Measurements from ENCODE around the gene SH3TC1.

Gene SH3TC1

DNA sequence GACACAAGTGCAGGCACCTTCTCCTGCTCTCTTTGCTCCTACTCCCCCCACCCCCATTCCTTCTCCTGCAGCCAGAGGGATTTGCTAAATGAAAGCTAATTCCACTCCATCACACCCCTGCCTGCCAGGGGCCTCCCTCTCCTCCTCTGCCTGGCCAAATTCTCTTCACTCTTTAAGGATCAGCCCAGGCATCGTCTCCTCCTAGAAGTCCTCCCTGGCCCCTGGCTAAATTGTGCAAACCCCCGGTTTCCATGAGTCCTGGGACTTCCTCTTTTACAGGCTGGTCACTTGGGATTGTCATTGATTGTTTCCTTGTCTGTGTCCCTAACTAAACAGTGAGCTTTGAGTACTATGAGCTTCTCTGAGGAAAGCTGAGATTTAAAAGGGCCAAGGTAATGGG, 31.8 kb upstream of the SH3TC1 start:
- H3K36me3 ChIP-seq (ENCODE audit: control insufficient read depth, insufficient read depth, low read length): no peaks in the 10 kb centered on the region
- no peaks in the 10 kb centered on the region for H3K4me1 ChIP-seq (ENCODE audit: control insufficient read depth, insufficient read depth, low read length)
- H3K9ac ChIP-seq (ENCODE audit: low read depth, low read length): no peak overlapping the region
- H3K27me3 ChIP-seq (ENCODE audit: control insufficient read depth, insufficient read depth, low read length): no peaks in the 10 kb centered on the region
- H3K4me3 ChIP-seq (ENCODE audit: low read depth, low read length): no peak overlapping the region
- peaks cover 8% of the 10 kb centered on the region for H3K9me3 ChIP-seq (ENCODE audit: control insufficient read depth, insufficient read depth, low read length)

DNA sequence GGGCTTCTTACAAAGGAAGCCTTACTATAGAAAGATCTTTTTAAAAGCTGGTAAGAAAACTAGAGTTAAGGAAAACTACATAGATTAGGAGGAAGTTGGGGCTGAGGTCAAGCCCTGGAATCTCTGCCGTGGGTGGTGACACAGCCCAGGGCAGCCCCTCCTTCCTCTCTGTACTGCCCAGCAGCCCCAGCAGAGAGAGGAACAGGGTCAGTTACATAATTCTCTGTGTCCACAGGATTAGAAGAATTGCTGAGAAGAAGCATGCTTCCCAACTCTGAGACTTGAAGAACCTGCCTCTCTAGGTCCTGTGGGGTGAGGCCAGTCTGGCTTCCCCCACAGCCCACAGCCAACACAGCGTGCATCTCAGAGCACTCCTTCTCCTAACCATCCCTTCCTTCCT, 31.3 kb upstream of the SH3TC1 start:
- Histone ChIP-seq H3K36me3 (ENCODE audit: control insufficient read depth, insufficient read depth, low read length) (no peaks in the 10 kb centered on the region), H3K9ac (ENCODE audit: low read depth, low read length) (no peak overlapping the region), H3K4me3 (ENCODE audit: low read depth, low read length) (no peak overlapping the region)

DNA sequence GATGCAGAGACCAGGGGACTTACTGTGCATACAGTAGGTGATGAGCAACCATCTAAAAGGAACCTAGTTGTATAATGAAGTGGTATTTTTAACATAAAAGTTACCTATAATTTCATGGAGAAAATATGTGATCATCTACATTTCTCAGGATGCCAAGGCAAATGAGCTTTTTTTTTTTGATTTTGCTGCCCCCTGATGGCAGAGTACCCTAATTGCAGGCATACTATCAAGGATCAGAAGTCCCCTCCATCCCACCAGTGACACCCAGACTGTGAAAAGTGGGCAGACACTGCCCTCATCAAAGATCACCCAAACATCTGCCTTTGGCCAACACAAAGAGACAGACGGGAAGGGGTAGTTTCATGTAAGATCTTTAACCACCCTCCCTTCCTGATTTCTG, 30.9 kb upstream of the SH3TC1 start:
- no peak overlapping the region for H3K9ac ChIP-seq (ENCODE audit: low read depth, low read length)
- H3K9me3 ChIP-seq (ENCODE audit: control insufficient read depth, insufficient read depth, low read length): peaks cover 8% of the 10 kb centered on the region
- no peaks in the 10 kb centered on the region for H3K27me3 ChIP-seq (ENCODE audit: control insufficient read depth, insufficient read depth, low read length)
- H3K36me3 ChIP-seq (ENCODE audit: control insufficient read depth, insufficient read depth, low read length): no peaks in the 10 kb centered on the region
- H3K4me3 ChIP-seq (ENCODE audit: low read depth, low read length): no peak overlapping the region
- H3K4me1 ChIP-seq (ENCODE audit: control insufficient read depth, insufficient read depth, low read length): no peaks in the 10 kb centered on the region

More for the DNA sequence above, 31.3 kb upstream of the SH3TC1 start:
- peaks cover 8% of the 10 kb centered on the region for H3K9me3 ChIP-seq (ENCODE audit: control insufficient read depth, insufficient read depth, low read length)
- H3K27me3 ChIP-seq (ENCODE audit: control insufficient read depth, insufficient read depth, low read length): no peaks in the 10 kb centered on the region
- H3K4me1 ChIP-seq (ENCODE audit: control insufficient read depth, insufficient read depth, low read length): no peaks in the 10 kb centered on the region

DNA sequence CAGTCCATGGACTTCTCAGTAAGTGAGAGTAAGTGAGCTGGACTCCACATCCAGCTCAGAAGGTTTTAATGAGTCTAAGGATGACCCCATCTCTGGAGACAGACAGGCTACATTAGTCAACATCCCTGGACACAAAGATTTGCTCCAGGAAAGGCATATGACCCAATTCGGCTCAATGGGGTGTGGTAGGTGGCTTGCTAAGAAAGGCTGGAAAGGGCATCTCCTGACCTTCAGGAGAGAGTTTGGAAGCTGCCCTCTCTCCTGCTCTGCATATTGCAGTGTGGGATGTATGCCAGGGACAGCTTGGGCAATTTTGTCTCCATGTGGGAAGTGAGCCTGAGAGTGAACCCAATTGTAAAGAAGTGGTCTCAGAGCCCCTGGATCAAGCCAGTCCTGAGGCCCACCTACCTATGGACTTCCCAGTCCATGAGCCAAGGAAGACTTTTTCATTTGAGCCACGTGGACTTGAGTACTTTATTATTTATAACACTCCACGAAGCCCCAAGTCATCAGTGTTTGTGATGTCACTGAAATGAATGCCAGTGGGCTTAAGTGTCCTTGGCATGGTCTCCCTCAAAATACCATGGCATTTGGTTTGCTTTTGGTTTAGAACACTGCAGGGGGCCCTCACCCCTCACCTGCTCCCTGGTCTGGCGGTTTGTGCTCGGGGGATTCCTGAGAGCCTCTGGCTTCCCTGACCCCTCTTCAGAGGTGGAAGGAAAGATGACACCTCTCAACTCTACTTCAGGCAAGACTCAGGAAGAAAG, 30.1 kb upstream of the SH3TC1 start:
- Histone ChIP-seq H3K4me1 (ENCODE audit: control insufficient read depth, insufficient read depth, low read length) (no peaks in the 10 kb centered on the region), H3K4me3 (ENCODE audit: low read depth, low read length) (no peak overlapping the region), H3K9ac (ENCODE audit: low read depth, low read length) (no peak overlapping the region), H3K27me3 (ENCODE audit: control insufficient read depth, insufficient read depth, low read length) (no peaks in the 10 kb centered on the region), H3K9me3 (ENCODE audit: control insufficient read depth, insufficient read depth, low read length) (peaks cover 8% of the 10 kb centered on the region), H3K36me3 (ENCODE audit: control insufficient read depth, insufficient read depth, low read length) (no peaks in the 10 kb centered on the region)

DNA sequence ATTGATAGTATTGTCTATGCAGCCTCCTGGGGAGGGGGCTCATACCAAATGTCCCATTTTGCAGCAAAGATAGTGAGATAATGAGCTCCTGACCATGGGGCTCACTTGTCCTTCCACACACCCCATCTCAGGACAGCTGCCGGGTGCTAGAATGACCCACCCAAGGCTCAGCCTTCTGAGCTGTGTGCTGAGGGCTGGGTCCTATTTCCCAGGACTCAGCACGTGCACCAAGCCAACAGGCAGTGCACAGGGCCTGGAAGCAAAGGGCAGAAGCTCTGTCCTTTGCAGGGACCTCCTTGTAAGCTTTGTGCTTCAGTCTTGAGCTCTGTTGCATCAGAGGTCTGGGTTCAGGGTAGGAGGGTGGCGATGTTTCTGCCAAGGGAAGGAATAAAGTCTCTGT, 29.3 kb upstream of the SH3TC1 start:
- no peaks in the 10 kb centered on the region for H3K4me1 ChIP-seq (ENCODE audit: control insufficient read depth, insufficient read depth, low read length)
- no peaks in the 10 kb centered on the region for H3K27me3 ChIP-seq (ENCODE audit: control insufficient read depth, insufficient read depth, low read length)
- H3K9ac ChIP-seq (ENCODE audit: low read depth, low read length): no peak overlapping the region
- H3K36me3 ChIP-seq (ENCODE audit: control insufficient read depth, insufficient read depth, low read length): no peaks in the 10 kb centered on the region
- peaks cover 8% of the 10 kb centered on the region for H3K9me3 ChIP-seq (ENCODE audit: control insufficient read depth, insufficient read depth, low read length)
- H3K4me3 ChIP-seq (ENCODE audit: low read depth, low read length): no peak overlapping the region

DNA sequence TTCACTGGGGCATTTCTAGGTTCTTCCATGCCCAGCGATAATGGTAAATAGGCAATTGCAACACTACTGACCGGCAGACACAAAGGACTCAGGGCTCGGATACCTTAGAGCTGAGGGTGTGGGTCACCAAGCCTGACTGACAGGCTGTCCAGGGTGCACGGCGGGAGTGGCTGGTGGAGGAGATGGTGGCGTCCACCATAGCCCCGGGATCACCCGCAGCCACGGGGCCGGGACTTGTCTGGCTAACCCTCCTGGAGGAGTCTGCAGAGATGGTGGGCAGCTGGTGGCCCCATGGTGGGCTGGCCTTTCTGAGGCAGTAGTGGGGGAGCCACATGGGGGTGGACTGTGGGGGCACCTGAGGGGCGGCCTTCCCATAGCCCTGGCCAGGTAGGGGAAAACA, 28.7 kb upstream of the SH3TC1 start:
- H3K27me3 ChIP-seq (ENCODE audit: control insufficient read depth, insufficient read depth, low read length): no peaks in the 10 kb centered on the region
- H3K9ac ChIP-seq (ENCODE audit: low read depth, low read length): no peak overlapping the region
- H3K4me1 ChIP-seq (ENCODE audit: control insufficient read depth, insufficient read depth, low read length): no peaks in the 10 kb centered on the region
- no peak overlapping the region for H3K4me3 ChIP-seq (ENCODE audit: low read depth, low read length)
- peaks cover 8% of the 10 kb centered on the region for H3K9me3 ChIP-seq (ENCODE audit: control insufficient read depth, insufficient read depth, low read length)
- H3K36me3 ChIP-seq (ENCODE audit: control insufficient read depth, insufficient read depth, low read length): no peaks in the 10 kb centered on the region

DNA sequence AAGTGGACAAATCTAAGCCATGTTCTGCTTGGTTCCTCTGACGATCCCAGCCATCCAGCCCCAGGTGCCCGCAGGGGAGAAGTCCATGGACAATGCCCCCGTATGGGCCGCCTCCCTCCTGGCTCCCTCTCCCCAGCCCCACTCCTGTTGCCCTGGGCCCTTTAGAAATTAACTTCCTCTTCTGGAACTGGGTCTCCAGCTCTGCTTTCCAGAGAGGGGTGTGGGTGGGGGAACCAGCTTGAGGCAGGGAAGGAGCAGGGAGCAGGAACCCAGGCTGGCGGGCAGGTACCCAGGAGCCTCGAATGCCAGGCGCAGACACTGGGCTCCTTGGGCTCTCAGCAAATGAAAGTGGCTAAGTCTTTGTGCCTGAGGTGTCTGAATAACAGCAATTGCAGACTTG, 27.8 kb upstream of the SH3TC1 start:
- H3K27me3 ChIP-seq (ENCODE audit: control insufficient read depth, insufficient read depth, low read length): no peaks in the 10 kb centered on the region
- no peaks in the 10 kb centered on the region for H3K36me3 ChIP-seq (ENCODE audit: control insufficient read depth, insufficient read depth, low read length)
- no peaks in the 10 kb centered on the region for H3K4me1 ChIP-seq (ENCODE audit: control insufficient read depth, insufficient read depth, low read length)
- H3K9ac ChIP-seq (ENCODE audit: low read depth, low read length): no peak overlapping the region
- H3K4me3 ChIP-seq (ENCODE audit: low read depth, low read length): no peak overlapping the region
- peaks cover 8% of the 10 kb centered on the region for H3K9me3 ChIP-seq (ENCODE audit: control insufficient read depth, insufficient read depth, low read length)

DNA sequence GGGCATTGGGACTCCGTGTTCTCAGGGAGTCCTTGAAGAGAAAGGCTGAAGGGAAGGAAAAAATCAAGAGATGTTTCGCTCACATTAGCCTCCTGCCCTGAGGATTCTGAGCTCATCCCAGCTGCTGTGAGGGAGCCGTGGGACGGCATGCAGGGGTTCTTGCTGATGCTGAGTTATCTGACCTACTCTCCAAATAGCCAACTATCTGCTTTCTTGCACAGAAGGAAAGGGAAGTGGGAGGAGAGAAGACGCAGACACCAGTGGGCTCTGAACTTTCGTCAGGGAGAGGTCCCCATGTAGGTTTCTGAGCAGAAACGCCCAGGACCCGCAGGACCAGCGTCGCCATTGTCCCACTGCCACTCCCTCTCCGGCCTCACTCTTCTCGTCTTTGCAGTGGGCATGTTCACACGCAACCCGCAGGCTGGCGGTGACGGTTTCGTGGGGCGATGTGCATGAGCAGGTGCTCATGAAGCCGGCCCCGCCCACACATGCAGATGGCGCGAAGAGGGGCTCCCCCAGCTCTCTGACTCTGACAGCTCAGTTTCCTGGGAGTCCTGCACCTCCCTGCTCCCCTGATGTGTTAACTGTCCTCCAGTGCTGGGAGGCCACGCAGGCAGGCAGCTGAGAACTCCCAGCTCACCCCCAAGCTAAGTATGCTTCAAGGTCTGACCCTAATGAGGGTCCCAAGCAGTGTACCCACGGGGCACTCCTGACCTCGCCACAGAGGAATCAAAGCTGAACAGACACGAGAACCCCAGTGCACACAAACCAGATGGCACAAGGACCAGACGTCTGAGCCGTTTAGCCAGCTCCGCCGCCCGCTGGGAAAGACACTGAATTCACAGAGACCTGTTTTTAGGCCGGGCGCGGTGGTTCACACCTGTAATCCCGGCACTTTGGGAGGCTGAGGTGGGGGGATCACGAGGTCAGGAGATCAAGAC, 26.8 kb upstream of the SH3TC1 start:
- H3K27me3 ChIP-seq (ENCODE audit: control insufficient read depth, insufficient read depth, low read length): no peaks in the 10 kb centered on the region
- no peaks in the 10 kb centered on the region for H3K4me1 ChIP-seq (ENCODE audit: control insufficient read depth, insufficient read depth, low read length)
- H3K36me3 ChIP-seq (ENCODE audit: control insufficient read depth, insufficient read depth, low read length): no peaks in the 10 kb centered on the region
- H3K9ac ChIP-seq (ENCODE audit: low read depth, low read length): no peak overlapping the region
- H3K9me3 ChIP-seq (ENCODE audit: control insufficient read depth, insufficient read depth, low read length): peaks cover 8% of the 10 kb centered on the region
- no peak overlapping the region for H3K4me3 ChIP-seq (ENCODE audit: low read depth, low read length)

DNA sequence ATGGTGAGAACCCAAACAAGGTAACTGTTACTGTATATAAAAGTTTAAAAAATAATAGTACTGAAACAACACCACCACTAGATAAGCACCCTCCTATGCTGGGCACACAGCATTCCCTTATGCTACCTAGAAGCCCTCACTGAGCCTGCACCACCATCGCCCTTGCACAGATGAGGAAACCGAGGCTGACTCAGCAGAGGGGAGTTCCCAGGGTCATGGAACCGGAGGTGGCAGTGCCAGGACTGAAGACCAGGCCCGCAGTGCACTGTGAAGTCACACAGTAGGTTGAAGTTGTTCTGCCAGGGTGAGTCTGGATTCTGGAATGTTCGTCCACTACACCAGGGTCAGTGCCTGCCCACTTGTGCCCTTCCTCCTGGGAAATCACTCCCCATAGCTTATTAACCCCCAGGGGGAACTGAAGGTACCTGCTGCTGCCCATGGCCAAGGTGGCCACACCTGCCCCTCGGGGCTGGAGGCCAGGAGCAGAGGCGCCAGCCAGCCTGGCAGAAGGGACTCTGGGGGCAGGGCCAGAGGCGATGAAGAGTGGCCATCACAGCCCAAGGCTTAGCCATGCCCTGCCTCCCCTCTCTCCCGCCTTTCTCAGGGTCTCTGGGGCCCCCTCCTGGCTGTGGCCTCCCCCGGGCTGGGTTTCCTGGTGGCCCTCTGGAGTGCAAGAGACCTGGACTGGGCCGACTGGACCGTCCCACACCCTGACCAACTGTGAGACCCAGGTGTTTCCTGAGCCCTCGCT, 25.4 kb upstream of the SH3TC1 start:
- H3K27me3 ChIP-seq (ENCODE audit: control insufficient read depth, insufficient read depth, low read length): no peaks in the 10 kb centered on the region
- H3K36me3 ChIP-seq (ENCODE audit: control insufficient read depth, insufficient read depth, low read length): no peaks in the 10 kb centered on the region
- H3K9ac ChIP-seq (ENCODE audit: low read depth, low read length): no peak overlapping the region
- no peaks in the 10 kb centered on the region for H3K4me1 ChIP-seq (ENCODE audit: control insufficient read depth, insufficient read depth, low read length)
- peaks cover 2% of the 10 kb centered on the region for H3K9me3 ChIP-seq (ENCODE audit: control insufficient read depth, insufficient read depth, low read length)
- no peak overlapping the region for H3K4me3 ChIP-seq (ENCODE audit: low read depth, low read length)

DNA sequence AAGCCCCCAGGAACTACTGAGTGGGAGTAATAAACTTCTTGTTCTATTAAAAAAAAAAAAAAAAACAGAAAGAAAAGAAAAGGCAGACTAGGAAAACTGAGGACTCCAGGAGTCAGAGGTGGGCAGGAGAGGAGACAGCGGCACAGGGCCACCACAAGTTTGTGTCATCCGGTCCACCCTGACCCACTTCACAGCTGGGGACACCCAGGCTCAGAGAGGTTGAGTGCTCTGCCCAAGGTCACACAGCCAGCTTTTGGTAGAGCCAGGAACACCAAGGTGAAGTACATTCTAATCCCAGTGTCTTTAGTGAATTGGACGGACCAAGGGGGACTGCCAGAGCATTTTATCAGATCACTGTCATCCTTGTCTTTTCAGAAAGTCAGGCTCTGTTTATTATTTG, 24.1 kb upstream of the SH3TC1 start:
- Histone ChIP-seq H3K27me3 (ENCODE audit: control insufficient read depth, insufficient read depth, low read length) (no peaks in the 10 kb centered on the region), H3K4me3 (ENCODE audit: low read depth, low read length) (no peak overlapping the region), H3K36me3 (ENCODE audit: control insufficient read depth, insufficient read depth, low read length) (no peaks in the 10 kb centered on the region), H3K9me3 (ENCODE audit: control insufficient read depth, insufficient read depth, low read length) (no peaks in the 10 kb centered on the region), H3K9ac (ENCODE audit: low read depth, low read length) (no peak overlapping the region), H3K4me1 (ENCODE audit: control insufficient read depth, insufficient read depth, low read length) (no peaks in the 10 kb centered on the region)

DNA sequence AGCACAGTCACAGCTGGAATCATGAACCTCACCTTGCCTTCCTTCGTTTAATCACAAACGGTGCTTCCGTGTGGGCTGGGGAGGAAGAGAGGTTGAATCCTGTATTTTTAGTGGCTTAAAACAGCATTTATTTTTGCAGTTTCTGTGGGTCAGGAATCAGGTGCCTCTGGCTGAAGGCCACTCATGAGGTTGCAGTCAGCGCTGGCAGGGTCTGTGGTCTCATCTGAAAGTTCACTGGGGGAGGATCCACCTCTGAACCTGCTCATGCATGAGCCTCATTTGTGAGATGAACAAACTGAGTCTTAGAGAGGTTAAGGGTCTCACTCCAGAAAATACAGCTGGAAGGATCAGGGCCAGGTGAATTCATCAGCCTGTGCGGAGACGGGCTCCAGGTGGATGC, 23.4 kb upstream of the SH3TC1 start:
- H3K27me3 ChIP-seq (ENCODE audit: control insufficient read depth, insufficient read depth, low read length): no peaks in the 10 kb centered on the region

More for the DNA sequence above, 23.4 kb upstream of the SH3TC1 start:
- Histone ChIP-seq H3K4me1 (ENCODE audit: control insufficient read depth, insufficient read depth, low read length) (no peaks in the 10 kb centered on the region), H3K4me3 (ENCODE audit: low read depth, low read length) (no peak overlapping the region), H3K9me3 (ENCODE audit: control insufficient read depth, insufficient read depth, low read length) (no peaks in the 10 kb centered on the region), H3K36me3 (ENCODE audit: control insufficient read depth, insufficient read depth, low read length) (no peaks in the 10 kb centered on the region), H3K9ac (ENCODE audit: low read depth, low read length) (no peak overlapping the region)

Measured in iPS-15b (cell line).